HepG2 (cell line): ENCODE results near the gene SLC44A5. TPM values are rescaled to one million over a fixed set of nuclear protein-coding genes. Genes with fewer than 3 reads are reported as not detected.

ENCODE experiments used
- ATAC-seq: fragments of 200-7000 bp; cut with Tn5 transposase; 3 replicates; pipeline ENCODE4 v1.9.1; 2020; ENCODE audit warnings: mild to moderate bottlenecking, moderate library complexity
- BruUV-seq: library from RNA; stranded (reverse); fragments of 400-500 nt; replicated peaks from 2 replicates; lab custom pipeline; 2021; lab: Mats Ljungman, UMichigan
- CTCF ChIA-PET: fragments of 300-600 bp; formaldehyde crosslinking; extraction: SDS; loops from one replicate; lab custom pipeline; 2021; ENCODE audit warnings: low total read pairs, inconsistent platforms, low intra/inter-chr PET ratio; lab: Yijun Ruan, JAX
- POLR2A ChIA-PET: fragments of 350-600 bp; sonication (Branson Sonifier 250); formaldehyde crosslinking; loops from one replicate; lab custom pipeline; 2020; ENCODE audit warnings: antibody characterized with exemption, inconsistent platforms; lab: Yijun Ruan, JAX
- DNase-seq: peaks from one replicate; pipeline ENCODE4 v3.0.0-alpha.2; 2015; ENCODE audit warnings: low spot score
- FAIRE-seq: peaks from 3 replicates; lab custom pipeline; 2011; peaks lifted over from hg19 to GRCh38; lab: Jason Lieb, UNC
- H2AFZ ChIP-seq: one replicate; pipeline ENCODE4 v1.6.1; 2011; ENCODE audit warnings: low read length, inconsistent platforms
- H3K27ac ChIP-seq: fragments of 300-600 bp; 3 replicates; pipeline ENCODE4 v1.8.0; 2011; ENCODE audit warnings: mixed run types, mild to moderate bottlenecking, mixed read lengths, low read length, inconsistent platforms; ENCODE audit not compliant: insufficient read depth; ENCODE audit errors: extremely low read length
- H3K27me3 ChIP-seq, 2 experiments: fragments of 200-600 bp in 1 of 2; 2 replicates in 1 of 2; 3 replicates in 1 of 2; pipeline versions ENCODE4 v1.6.0 to v1.8.0; 2011; ENCODE audit warnings: low read length in 2 of 2, mild to moderate bottlenecking in 2 of 2, moderate library complexity in 2 of 2, inconsistent platforms in 1 of 2; ENCODE audit not compliant: insufficient read depth in 2 of 2, control insufficient read depth in 1 of 2
- H3K36me3 ChIP-seq, 2 experiments: fragments of 200-600 bp in 1 of 2; replicated peaks in 1 of 2; 2 replicates in 1 of 2; 3 replicates in 1 of 2; pipeline versions ENCODE4 v1.5.1 to v1.8.0; 2011; ENCODE audit warnings: low read length in 2 of 2, inconsistent platforms in 1 of 2; ENCODE audit not compliant: insufficient read depth in 2 of 2, control insufficient read depth in 1 of 2
- H3K4me1 ChIP-seq: 2 replicates; pipeline ENCODE4 v1.5.1; 2012; ENCODE audit warnings: low read length, inconsistent platforms; ENCODE audit not compliant: insufficient read depth
- H3K4me2 ChIP-seq: 2 replicates; pipeline ENCODE4 v1.6.0; 2011; ENCODE audit warnings: low read depth, low read length, inconsistent platforms
- H3K4me3 ChIP-seq, 3 experiments: fragments of 200-600 bp in 1 of 3; sonication (generic), shearing (Covaris generic) in 1 of 3; replicated peaks in 1 of 3; 2 replicates each; pipeline ENCODE4 v1.5.1; 2011 to 2016; ENCODE audit warnings: low read length in 3 of 3, inconsistent platforms in 2 of 3, low read depth in 2 of 3, mild to moderate bottlenecking in 2 of 3, control low read depth in 1 of 3, mixed read lengths in 1 of 3; ENCODE audit not compliant: insufficient read depth in 1 of 3
- H3K79me2 ChIP-seq: one replicate; pipeline ENCODE4 v1.6.1; 2011; ENCODE audit warnings: low read length, inconsistent platforms; ENCODE audit not compliant: insufficient read depth
- H3K9ac ChIP-seq: 2 replicates; pipeline ENCODE4 v1.6.0; 2011; ENCODE audit warnings: mild to moderate bottlenecking, low read depth, low read length, inconsistent platforms; ENCODE audit not compliant: insufficient read depth
- H3K9me3 ChIP-seq: 2 replicates; pipeline ENCODE4 v1.5.1; 2012; ENCODE audit warnings: mild to moderate bottlenecking, low read length
- H4K20me1 ChIP-seq: 2 replicates; pipeline ENCODE4 v1.6.0; 2011; ENCODE audit warnings: inconsistent platforms, mild to moderate bottlenecking, low read length, moderate library complexity; ENCODE audit not compliant: insufficient read depth
- HNF4A ChIP-seq: sonication (generic); formaldehyde crosslinking; IDR thresholded peaks from 2 replicates; pipeline ENCODE4 v1.4.0; 2020; ENCODE audit warnings: missing genetic modification reagents
- IRF9 ChIP-seq: sonication (generic); formaldehyde crosslinking; IDR thresholded peaks from 2 replicates; pipeline ENCODE4 v1.8.0; 2022; ENCODE audit warnings: missing genetic modification reagents, mild to moderate bottlenecking, borderline replicate concordance
- SIX1 ChIP-seq: sonication (generic); formaldehyde crosslinking; IDR thresholded peaks from 2 replicates; pipeline ENCODE4 v1.4.0; 2020; ENCODE audit warnings: missing genetic modification reagents, borderline replicate concordance
- TCF12 ChIP-seq, 2 experiments: fragments of 450-650 bp in 1 of 2; sonication (generic) in 1 of 2; formaldehyde crosslinking in 1 of 2; IDR thresholded peaks; 2 replicates each; pipeline versions ENCODE4 v1.6.1 to v1.8.0; 2017 to 2022; ENCODE audit warnings: antibody characterized with exemption in 1 of 2, mild to moderate bottlenecking in 1 of 2, missing genetic modification reagents in 1 of 2, moderate library complexity in 1 of 2
- TEAD3 ChIP-seq: optimal IDR thresholded peaks from 2 replicates; pipeline ENCODE3; 2016; ENCODE audit warnings: borderline replicate concordance
- TFAP4 ChIP-seq: sonication (generic); IDR thresholded peaks from 2 replicates; pipeline ENCODE4 v1.6.1; 2016; ENCODE audit warnings: low read depth, borderline replicate concordance
- ZMAT3 ChIP-seq: sonication (generic); formaldehyde crosslinking; conservative IDR thresholded peaks from 2 replicates; pipeline ENCODE4 v1.7.0; 2021; ENCODE audit warnings: missing genetic modification reagents
- ZNF850 ChIP-seq: sonication (generic); formaldehyde crosslinking; conservative IDR thresholded peaks from 2 replicates; pipeline ENCODE4 v1.9.0; 2021; ENCODE audit warnings: mild to moderate bottlenecking, missing genetic modification reagents
- WGBS: methylation state at CpG from one replicate; pipeline ENCODE4 v1.1.6; 2017; ENCODE audit warnings: low lambda C conversion rate; 5-methylcytosine and 5-hydroxymethylcytosine counted together
- in situ Hi-C: cut with HindIII; loops from 2 replicates; pipeline ENCODE4 v1.10.0; 2017; ENCODE audit warnings: low pct_unique_long_range_greater_than_20kb; ENCODE audit not compliant: extremely low pct_ligation_motif_present
- intact Hi-C: fragments of 100-400 bp; cut with micrococcal nuclease; formaldehyde crosslinking; loops from one replicate; pipeline ENCODE4 v1.10.0; 2022; ENCODE audit not compliant: unreplicated experiment
- polyA plus RNA-seq, 8 experiments: library from polyadenylated mRNA; depleted of rRNA in 3 of 8; stranded (reverse) in 7 of 8; unstranded in 1 of 8; fragments of >200 nt; fragmentation: Illumina TruSeq in 4 of 8; extraction: Trizol in 4 of 8; gene quantifications; 2 replicates each; pipeline versions ENCODE4 v1.2.1 to v1.2.3, GENCODE V29; 2011 to 2016; ENCODE audit warnings: low read depth in 4 of 8, missing spikeins in 1 of 8, mixed read lengths in 1 of 8; ENCODE audit not compliant: insufficient read depth in 1 of 8
- total RNA-seq, 5 experiments: library from RNA; depleted of rRNA; stranded (reverse); fragments of >200 nt; fragmentation: Illumina TruSeq; extraction: Trizol; gene quantifications; 2 replicates each; pipeline ENCODE4 v1.2.3, GENCODE V29; 2016; ENCODE audit warnings: low read depth in 1 of 5
- TF ChIP-seq, protein P1 (sequence below): sonication (generic); formaldehyde crosslinking; conservative IDR thresholded peaks from 2 replicates; pipeline ENCODE4 v1.4.0; 2020; ENCODE audit warnings: mild to moderate bottlenecking, missing genetic modification reagents, moderate library complexity
- TF ChIP-seq, protein P2 (sequence below): IDR thresholded peaks from 2 replicates; pipeline ENCODE4 v1.4.0; 2020; ENCODE audit warnings: mild to moderate bottlenecking, missing genetic modification reagents

The SLC44A5 gene
- total and polyA plus RNA-seq, 2 of the 13 experiments (the other 11 are each of a cell fraction or from before 2014, with no cell fraction given) = 8.0 to 16.0 TPM

DNA sequence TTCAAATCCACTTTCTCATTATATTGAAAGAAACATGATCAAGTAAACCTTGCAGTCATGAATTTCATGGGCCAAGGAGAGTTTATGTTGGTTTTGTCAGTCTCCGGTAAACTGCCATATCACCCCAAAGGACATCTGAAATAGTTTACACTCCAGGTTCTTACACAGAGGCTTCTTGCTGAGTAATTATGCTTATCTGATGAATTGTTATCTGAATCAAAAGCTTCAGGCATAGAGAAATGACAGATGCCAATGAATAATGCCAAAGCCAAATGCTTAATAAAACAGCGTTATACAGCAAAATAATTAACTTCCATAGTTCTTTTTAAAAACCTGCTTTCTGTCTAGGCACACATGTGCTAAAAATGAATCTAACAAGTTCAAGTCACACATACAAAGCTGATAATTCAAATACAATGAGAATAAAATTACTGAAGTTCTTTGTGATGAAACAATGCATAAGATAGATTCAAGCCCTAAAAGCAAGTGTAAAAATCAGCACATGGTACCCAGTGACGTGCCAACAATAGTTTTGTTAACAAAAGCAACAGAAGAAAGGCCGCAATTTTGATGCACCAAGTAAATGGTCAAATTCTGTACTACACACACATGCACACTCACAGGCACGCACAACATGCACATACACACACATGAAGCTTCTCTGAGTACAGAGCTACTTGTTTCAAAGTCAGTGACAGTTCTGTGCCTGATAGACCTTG lies 109.2 kb downstream of the SLC44A5 start (continued):
- TF ChIP-seq ZMAT3 (CRISPR knock-in tag) = no peak
- no peak for TF ChIP-seq TFAP4

DNA sequence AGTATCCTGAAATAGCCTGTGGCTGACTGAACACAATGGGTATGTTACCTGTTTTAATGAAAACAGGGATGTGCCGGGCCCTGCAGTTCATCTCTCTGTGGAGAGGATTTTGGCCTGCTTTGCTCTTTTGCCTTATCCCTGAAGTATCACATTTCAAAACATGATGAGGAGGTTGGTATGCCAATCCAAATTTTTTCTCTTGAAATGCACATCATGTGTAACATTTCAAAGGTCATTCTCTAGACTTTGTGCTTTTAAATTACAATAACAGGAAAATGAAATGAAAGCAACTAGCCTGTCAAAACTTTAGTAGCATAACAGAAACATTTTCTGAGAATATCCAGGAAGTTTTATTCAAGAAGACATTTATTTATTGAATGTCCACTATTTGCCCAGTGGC lies 118.9 kb downstream of the SLC44A5 start:
- CTCF ChIA-PET = no interaction called here
- WGBS = 5% methylated on average over 1 of the region's 1 CpG
- no peaks in the 10 kb centered on the region for H3K27me3 ChIP-seq
- H2AFZ ChIP-seq = no peak overlapping the region
- POLR2A ChIA-PET = no interaction called here
- ATAC-seq = peak; percentile 78
- intact Hi-C loops (no loop called here), in situ Hi-C loops (no loop called here)
- peaks cover 15% of the 10 kb centered on the region for H3K4me1 ChIP-seq
- H3K4me2 ChIP-seq = peak overlapping the region; percentile 26
- FAIRE-seq = no peak
- H4K20me1 ChIP-seq = no peaks in the 10 kb centered on the region
- no peak overlapping the region; a peak in 1 of 6 replicates for H3K4me3 ChIP-seq
- no peaks in the 10 kb centered on the region for H3K9me3 ChIP-seq
- no TSS peak for BruUV-seq
- H3K36me3 ChIP-seq = no peaks in the 10 kb centered on the region
- no peak overlapping the region for H3K9ac ChIP-seq
- H3K27ac ChIP-seq = no peak overlapping the region
- no peaks in the 10 kb centered on the region for H3K79me2 ChIP-seq
- peak; percentile 21 for DNase-seq
- TF ChIP-seq TEAD3 (CRISPR knock-in tag) = peak; percentile 47
- TF ChIP-seq, protein P1, sequence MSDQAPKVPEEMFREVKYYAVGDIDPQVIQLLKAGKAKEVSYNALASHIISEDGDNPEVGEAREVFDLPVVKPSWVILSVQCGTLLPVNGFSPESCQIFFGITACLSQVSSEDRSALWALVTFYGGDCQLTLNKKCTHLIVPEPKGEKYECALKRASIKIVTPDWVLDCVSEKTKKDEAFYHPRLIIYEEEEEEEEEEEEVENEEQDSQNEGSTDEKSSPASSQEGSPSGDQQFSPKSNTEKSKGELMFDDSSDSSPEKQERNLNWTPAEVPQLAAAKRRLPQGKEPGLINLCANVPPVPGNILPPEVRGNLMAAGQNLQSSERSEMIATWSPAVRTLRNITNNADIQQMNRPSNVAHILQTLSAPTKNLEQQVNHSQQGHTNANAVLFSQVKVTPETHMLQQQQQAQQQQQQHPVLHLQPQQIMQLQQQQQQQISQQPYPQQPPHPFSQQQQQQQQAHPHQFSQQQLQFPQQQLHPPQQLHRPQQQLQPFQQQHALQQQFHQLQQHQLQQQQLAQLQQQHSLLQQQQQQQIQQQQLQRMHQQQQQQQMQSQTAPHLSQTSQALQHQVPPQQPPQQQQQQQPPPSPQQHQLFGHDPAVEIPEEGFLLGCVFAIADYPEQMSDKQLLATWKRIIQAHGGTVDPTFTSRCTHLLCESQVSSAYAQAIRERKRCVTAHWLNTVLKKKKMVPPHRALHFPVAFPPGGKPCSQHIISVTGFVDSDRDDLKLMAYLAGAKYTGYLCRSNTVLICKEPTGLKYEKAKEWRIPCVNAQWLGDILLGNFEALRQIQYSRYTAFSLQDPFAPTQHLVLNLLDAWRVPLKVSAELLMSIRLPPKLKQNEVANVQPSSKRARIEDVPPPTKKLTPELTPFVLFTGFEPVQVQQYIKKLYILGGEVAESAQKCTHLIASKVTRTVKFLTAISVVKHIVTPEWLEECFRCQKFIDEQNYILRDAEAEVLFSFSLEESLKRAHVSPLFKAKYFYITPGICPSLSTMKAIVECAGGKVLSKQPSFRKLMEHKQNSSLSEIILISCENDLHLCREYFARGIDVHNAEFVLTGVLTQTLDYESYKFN (CRISPR knock-in tag) = peak; percentile 58
- TF ChIP-seq IRF9 (CRISPR knock-in tag) = no peak
- TF ChIP-seq HNF4A (CRISPR knock-in tag) = peak; percentile 73
- TF ChIP-seq TCF12 (IDR thresholded peaks at IDR 0.05) = no peak
- TF ChIP-seq TCF12 (CRISPR knock-in tag; IDR thresholded peaks at IDR 0.05) = no peak
- TF ChIP-seq, protein P2, sequence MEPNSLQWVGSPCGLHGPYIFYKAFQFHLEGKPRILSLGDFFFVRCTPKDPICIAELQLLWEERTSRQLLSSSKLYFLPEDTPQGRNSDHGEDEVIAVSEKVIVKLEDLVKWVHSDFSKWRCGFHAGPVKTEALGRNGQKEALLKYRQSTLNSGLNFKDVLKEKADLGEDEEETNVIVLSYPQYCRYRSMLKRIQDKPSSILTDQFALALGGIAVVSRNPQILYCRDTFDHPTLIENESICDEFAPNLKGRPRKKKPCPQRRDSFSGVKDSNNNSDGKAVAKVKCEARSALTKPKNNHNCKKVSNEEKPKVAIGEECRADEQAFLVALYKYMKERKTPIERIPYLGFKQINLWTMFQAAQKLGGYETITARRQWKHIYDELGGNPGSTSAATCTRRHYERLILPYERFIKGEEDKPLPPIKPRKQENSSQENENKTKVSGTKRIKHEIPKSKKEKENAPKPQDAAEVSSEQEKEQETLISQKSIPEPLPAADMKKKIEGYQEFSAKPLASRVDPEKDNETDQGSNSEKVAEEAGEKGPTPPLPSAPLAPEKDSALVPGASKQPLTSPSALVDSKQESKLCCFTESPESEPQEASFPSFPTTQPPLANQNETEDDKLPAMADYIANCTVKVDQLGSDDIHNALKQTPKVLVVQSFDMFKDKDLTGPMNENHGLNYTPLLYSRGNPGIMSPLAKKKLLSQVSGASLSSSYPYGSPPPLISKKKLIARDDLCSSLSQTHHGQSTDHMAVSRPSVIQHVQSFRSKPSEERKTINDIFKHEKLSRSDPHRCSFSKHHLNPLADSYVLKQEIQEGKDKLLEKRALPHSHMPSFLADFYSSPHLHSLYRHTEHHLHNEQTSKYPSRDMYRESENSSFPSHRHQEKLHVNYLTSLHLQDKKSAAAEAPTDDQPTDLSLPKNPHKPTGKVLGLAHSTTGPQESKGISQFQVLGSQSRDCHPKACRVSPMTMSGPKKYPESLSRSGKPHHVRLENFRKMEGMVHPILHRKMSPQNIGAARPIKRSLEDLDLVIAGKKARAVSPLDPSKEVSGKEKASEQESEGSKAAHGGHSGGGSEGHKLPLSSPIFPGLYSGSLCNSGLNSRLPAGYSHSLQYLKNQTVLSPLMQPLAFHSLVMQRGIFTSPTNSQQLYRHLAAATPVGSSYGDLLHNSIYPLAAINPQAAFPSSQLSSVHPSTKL (CRISPR knock-in tag) = 0 out of 2 replicates have a peak, but pooled peaks have one; percentile 24
- no peak for TF ChIP-seq ZNF850
- peak; percentile 90; the same call in 1 of the 2 replicates for TF ChIP-seq SIX1 (CRISPR knock-in tag)
